NB4 (cell line): ENCODE results near the gene HOXD4.

Experiments used
- POLR2A ChIP-seq: IDR thresholded peaks from 2 replicates; pipeline ENCODE4 v1.6.1; 2011; ENCODE audit warnings: mild to moderate bottlenecking; ENCODE audit not compliant: insufficient read length; ENCODE audit errors: extremely low read depth
- TF ChIP-seq, protein P1 (sequence below): IDR thresholded peaks from one replicate; pipeline ENCODE4 v1.5.1; 2012; ENCODE audit warnings: low read depth, low read length
- TF ChIP-seq, protein P2 (sequence below): IDR thresholded peaks from 2 replicates; pipeline ENCODE4 v1.6.1; 2011; ENCODE audit warnings: low read depth, low read length

GRCh38 chr2:176178038-176178756, 26.8 kb downstream of the HOXD4 start:
- TF ChIP-seq, protein P1, sequence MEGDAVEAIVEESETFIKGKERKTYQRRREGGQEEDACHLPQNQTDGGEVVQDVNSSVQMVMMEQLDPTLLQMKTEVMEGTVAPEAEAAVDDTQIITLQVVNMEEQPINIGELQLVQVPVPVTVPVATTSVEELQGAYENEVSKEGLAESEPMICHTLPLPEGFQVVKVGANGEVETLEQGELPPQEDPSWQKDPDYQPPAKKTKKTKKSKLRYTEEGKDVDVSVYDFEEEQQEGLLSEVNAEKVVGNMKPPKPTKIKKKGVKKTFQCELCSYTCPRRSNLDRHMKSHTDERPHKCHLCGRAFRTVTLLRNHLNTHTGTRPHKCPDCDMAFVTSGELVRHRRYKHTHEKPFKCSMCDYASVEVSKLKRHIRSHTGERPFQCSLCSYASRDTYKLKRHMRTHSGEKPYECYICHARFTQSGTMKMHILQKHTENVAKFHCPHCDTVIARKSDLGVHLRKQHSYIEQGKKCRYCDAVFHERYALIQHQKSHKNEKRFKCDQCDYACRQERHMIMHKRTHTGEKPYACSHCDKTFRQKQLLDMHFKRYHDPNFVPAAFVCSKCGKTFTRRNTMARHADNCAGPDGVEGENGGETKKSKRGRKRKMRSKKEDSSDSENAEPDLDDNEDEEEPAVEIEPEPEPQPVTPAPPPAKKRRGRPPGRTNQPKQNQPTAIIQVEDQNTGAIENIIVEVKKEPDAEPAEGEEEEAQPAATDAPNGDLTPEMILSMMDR = no peak
- TF ChIP-seq, protein P2, sequence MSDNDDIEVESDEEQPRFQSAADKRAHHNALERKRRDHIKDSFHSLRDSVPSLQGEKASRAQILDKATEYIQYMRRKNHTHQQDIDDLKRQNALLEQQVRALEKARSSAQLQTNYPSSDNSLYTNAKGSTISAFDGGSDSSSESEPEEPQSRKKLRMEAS = no peak
- TF ChIP-seq POLR2A = no peak
